Measurements from ENCODE around the gene CDH7. TPM values are rescaled to one million over a fixed set of nuclear protein-coding genes. Genes with fewer than 3 reads are reported as not detected.

Gene CDH7
- total RNA-seq, 2 donors from 2014 or later, result 0.54 TPM; not detected in 1

DNA sequence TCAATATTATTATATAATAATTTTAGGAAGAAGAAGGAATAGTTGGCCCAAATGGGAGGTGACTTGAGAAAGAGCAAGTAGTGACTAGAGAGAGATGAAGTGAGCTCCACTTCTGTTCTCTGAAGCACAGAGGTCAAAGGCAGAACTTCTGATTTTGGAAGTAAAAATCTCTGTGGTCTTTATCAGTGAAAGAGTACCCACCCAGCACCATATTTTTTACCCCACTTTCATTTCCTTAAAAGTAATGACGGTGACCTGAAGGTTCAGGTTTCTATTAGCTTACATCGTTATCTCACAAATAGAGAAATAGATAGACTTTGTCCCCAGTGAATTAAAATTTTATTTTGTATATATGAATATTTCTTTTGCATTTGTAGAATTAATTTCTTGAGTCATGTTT is 95.3 kb downstream of the CDH7 start:
- TF ChIP-seq, protein P1, sequence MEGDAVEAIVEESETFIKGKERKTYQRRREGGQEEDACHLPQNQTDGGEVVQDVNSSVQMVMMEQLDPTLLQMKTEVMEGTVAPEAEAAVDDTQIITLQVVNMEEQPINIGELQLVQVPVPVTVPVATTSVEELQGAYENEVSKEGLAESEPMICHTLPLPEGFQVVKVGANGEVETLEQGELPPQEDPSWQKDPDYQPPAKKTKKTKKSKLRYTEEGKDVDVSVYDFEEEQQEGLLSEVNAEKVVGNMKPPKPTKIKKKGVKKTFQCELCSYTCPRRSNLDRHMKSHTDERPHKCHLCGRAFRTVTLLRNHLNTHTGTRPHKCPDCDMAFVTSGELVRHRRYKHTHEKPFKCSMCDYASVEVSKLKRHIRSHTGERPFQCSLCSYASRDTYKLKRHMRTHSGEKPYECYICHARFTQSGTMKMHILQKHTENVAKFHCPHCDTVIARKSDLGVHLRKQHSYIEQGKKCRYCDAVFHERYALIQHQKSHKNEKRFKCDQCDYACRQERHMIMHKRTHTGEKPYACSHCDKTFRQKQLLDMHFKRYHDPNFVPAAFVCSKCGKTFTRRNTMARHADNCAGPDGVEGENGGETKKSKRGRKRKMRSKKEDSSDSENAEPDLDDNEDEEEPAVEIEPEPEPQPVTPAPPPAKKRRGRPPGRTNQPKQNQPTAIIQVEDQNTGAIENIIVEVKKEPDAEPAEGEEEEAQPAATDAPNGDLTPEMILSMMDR (IDR thresholded peaks at IDR 0.05), result no peak
- DNase-seq (ENCODE audit: low spot score) (no peak), ATAC-seq (ENCODE audit: insufficient number of reproducible peaks, low FRiP score, low read depth) (no peak)
- no peaks in the 10 kb centered on the region for H3K36me3 ChIP-seq
- no peak overlapping the region for H3K27ac ChIP-seq
- H3K4me3 ChIP-seq, result no peak overlapping the region
- no peaks in the 10 kb centered on the region for H3K27me3 ChIP-seq (replicated peaks; ENCODE audit: insufficient read depth)
- no peaks in the 10 kb centered on the region for H3K4me1 ChIP-seq (ENCODE audit: control insufficient read depth in 1 of 2, low read depth in 2 of 2)
- H3K9me3 ChIP-seq, result no peaks in the 10 kb centered on the region

DNA sequence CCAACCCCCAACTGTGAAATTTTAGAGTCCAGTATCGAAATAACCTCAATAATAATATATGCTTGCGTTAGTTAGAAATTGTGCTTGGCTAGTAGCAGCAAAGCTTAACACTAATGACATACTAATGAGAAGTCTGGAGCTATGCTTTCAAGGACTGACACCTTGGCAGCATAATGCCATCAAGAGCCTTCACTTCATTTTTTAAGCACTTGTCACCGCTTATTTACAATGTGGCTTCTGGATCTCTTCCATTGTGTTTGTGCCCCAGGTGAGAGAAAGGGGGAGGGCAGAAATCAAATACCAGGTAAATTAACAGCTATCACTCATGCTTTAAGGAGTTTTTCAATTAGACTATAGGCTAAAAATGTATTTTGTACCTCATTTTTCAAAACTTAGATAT is 101.5 kb downstream of the CDH7 start:
- TF ChIP-seq, protein P1 (IDR thresholded peaks at IDR 0.05), result no peak
- H3K4me1 ChIP-seq (ENCODE audit: control insufficient read depth in 1 of 2, low read depth in 2 of 2), result no peaks in the 10 kb centered on the region
- H3K27me3 ChIP-seq (replicated peaks; ENCODE audit: insufficient read depth), result no peaks in the 10 kb centered on the region
- no peak overlapping the region for H3K4me3 ChIP-seq
- ATAC-seq (ENCODE audit: insufficient number of reproducible peaks, low FRiP score, low read depth) (no peak), DNase-seq (ENCODE audit: low spot score) (no peak)
- no peak overlapping the region for H3K27ac ChIP-seq
- no peaks in the 10 kb centered on the region for H3K36me3 ChIP-seq
- H3K9me3 ChIP-seq, result no peaks in the 10 kb centered on the region

DNA sequence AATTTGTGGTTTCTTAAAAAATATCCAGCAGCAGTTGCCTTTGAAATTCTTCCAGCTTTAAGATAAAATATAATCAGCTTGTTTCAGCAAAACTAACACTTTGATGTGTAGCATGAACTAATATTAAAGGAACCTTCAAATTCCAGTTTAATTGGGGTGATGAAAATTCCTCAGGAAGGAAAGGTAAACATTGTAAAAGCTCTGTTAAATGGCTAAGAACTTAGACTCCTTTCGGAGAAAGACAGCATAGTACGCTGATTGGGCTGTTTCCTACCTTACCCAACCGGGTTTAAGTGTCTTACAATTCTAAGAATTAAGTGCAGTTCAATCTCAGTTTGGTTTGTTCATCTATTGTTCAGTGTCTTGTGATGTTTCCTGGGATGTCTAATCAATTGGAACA is 108.3 kb downstream of the CDH7 start:
- DNase-seq (ENCODE audit: low spot score) (no peak), ATAC-seq (ENCODE audit: insufficient number of reproducible peaks, low FRiP score, low read depth) (no peak)
- H3K9me3 ChIP-seq, result no peaks in the 10 kb centered on the region
- H3K27me3 ChIP-seq (replicated peaks; ENCODE audit: insufficient read depth), result no peaks in the 10 kb centered on the region
- no peaks in the 10 kb centered on the region for H3K36me3 ChIP-seq
- no peaks in the 10 kb centered on the region for H3K4me1 ChIP-seq (ENCODE audit: control insufficient read depth in 1 of 2, low read depth in 2 of 2)
- no peak overlapping the region for H3K4me3 ChIP-seq
- no peak overlapping the region for H3K27ac ChIP-seq
- TF ChIP-seq, protein P1 (IDR thresholded peaks at IDR 0.05), result no peak

DNA sequence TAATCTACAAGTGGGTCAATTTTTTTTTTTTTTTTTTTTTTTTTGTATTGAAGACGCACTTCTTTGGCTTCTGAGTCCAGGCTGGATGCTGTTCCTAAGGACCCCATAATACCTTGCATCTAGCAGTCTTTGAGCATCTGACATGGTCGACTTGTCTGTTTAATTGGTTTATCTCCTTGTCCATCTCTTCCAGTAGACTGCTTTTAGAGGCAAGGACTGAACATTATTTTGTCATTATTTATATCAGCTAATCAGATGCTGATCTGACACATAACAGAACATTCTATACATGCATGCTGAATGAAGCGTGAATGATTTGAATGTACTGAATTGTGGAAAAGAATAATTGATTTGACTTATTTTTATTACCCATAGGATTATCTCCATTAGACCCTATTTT is 118.7 kb downstream of the CDH7 start:
- H3K4me3 ChIP-seq, result no peak overlapping the region
- no peaks in the 10 kb centered on the region for H3K36me3 ChIP-seq
- ATAC-seq (ENCODE audit: insufficient number of reproducible peaks, low FRiP score, low read depth) (no peak), DNase-seq (ENCODE audit: low spot score) (no peak)
- no peaks in the 10 kb centered on the region for H3K9me3 ChIP-seq
- H3K4me1 ChIP-seq (ENCODE audit: control insufficient read depth in 1 of 2, low read depth in 2 of 2), result no peaks in the 10 kb centered on the region
- no peak overlapping the region for H3K27ac ChIP-seq
- H3K27me3 ChIP-seq (replicated peaks; ENCODE audit: insufficient read depth), result no peaks in the 10 kb centered on the region
- TF ChIP-seq, protein P1 (IDR thresholded peaks at IDR 0.05), result no peak

DNA sequence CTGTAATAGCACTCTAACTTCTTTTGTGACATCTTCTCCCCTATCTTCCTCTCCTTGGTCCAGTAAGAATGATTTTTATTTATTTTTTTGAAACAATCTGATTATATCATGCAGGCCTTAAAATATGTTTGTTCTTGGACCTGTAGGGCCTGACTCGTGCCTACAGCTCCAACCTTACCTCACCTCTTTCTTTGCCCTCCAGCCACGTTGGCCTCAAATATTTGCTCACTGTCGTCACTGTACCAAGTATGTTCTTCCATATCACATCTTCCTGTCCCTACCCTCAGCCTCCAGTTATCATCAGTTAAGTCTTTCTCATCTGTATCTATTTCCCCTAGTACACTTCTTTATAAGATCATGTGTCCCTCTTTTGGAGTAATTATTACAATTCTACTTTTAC is 125.5 kb downstream of the CDH7 start:
- no peaks in the 10 kb centered on the region for H3K36me3 ChIP-seq
- H3K4me3 ChIP-seq, result no peak overlapping the region
- H3K27me3 ChIP-seq (replicated peaks; ENCODE audit: insufficient read depth), result no peaks in the 10 kb centered on the region
- DNase-seq (ENCODE audit: low spot score) (no peak), ATAC-seq (ENCODE audit: insufficient number of reproducible peaks, low FRiP score, low read depth) (no peak)
- H3K27ac ChIP-seq, result no peak overlapping the region
- no peaks in the 10 kb centered on the region for H3K4me1 ChIP-seq (ENCODE audit: control insufficient read depth in 1 of 2, low read depth in 2 of 2)
- TF ChIP-seq, protein P1 (IDR thresholded peaks at IDR 0.05), result no peak
- no peaks in the 10 kb centered on the region for H3K9me3 ChIP-seq
